ENCODE data around the gene LRRC3.

DNA sequence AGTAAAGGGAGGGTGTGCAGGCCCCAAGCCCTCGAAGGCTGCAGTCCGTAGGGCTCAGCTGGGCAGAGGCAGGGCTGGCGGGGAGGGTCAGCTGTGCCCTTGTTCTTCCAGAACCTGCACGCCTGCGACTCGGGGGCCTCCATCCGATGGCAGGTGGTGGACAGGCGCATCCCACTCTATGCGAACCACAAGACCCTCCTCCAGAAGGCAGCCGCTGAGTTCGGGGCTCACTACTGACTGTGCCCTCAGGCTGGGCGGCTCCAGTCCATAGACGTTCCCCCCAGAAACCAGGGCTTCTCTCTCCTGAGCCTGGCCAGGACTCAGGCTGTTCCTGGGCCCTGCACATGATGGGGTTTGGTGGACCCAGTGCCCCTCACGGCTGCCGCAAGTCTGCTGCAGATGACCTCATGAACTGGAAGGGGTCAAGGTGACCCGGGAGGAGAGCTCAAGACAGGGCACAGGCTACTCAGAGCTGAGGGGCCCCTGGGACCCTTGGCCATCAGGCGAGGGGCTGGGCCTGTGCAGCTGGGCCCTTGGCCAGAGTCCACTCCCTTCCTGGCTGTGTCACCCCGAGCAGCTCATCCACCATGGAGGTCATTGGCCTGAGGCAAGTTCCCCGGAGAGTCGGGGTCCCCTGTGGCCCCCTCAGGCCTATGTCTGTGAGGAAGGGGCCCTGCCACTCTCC, 13.6 kb upstream of the LRRC3 start:
- TF ChIP-seq, protein P1, sequence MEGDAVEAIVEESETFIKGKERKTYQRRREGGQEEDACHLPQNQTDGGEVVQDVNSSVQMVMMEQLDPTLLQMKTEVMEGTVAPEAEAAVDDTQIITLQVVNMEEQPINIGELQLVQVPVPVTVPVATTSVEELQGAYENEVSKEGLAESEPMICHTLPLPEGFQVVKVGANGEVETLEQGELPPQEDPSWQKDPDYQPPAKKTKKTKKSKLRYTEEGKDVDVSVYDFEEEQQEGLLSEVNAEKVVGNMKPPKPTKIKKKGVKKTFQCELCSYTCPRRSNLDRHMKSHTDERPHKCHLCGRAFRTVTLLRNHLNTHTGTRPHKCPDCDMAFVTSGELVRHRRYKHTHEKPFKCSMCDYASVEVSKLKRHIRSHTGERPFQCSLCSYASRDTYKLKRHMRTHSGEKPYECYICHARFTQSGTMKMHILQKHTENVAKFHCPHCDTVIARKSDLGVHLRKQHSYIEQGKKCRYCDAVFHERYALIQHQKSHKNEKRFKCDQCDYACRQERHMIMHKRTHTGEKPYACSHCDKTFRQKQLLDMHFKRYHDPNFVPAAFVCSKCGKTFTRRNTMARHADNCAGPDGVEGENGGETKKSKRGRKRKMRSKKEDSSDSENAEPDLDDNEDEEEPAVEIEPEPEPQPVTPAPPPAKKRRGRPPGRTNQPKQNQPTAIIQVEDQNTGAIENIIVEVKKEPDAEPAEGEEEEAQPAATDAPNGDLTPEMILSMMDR (IDR thresholded peaks at IDR 0.05; ENCODE audit: low read length): no peak
- no peak for TF ChIP-seq EZH2 (IDR thresholded peaks at IDR 0.05; ENCODE audit: borderline replicate concordance, low read length)
